Activated CD8-positive, alpha-beta memory T cell treated with anti-CD3 and anti-CD28 coated beads for 48 hours (primary cell): ENCODE measurements around the gene OR14A16.

Experiments used
- DNase-seq, 3 experiments: peaks; one replicate each; pipeline ENCODE4 v3.0.0-alpha.2; 2020; ENCODE audit warnings: low read depth in 2 of 3, low spot score in 2 of 3

The OR14A16 gene

DNA sequence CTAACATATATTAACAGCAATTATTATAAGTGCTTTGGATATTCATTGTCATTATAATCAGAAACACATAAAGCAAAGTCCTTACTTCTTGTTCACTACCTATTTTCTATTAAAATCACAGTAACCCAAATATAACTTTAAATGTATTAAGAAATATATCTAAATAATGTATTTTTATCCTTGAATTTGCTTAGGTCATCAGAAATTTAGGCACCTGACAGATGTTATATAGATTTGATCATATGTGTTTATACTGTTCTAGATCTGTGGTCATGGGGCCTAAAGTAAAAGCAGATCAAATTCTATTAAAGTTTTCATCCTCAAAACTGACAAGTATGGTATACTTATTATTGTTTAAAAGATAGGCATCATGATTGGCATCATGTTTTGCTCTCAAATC, 54.3 kb downstream of the OR14A16 start:
- no peak for DNase-seq
